Endothelial cell (in vitro differentiated cells): ENCODE measurements around the gene GPR68. TPM values are rescaled to one million over a fixed set of nuclear protein-coding genes. Genes with fewer than 3 reads are reported as not detected.
"Not testable (repeated sequence)": the region's sequence is repeated elsewhere in the genome, so short reads cannot be mapped to it uniquely, and the experiment has no call there.

Source experiments
- DNase-seq: peaks from one replicate; pipeline ENCODE4 v3.0.0; 2021; ENCODE audit warnings: low spot score
- H3K27ac Mint-ChIP-seq: one replicate; pipeline ENCODE4 v1.8.0; 2021; ENCODE audit warnings: mixed read lengths, inconsistent platforms; ENCODE audit not compliant: unreplicated experiment
- H3K27me3 Mint-ChIP-seq: one replicate; pipeline ENCODE4 v1.8.0; 2021; ENCODE audit warnings: mild to moderate bottlenecking, moderate library complexity, mixed read lengths, inconsistent platforms; ENCODE audit not compliant: unreplicated experiment
- H3K36me3 Mint-ChIP-seq: one replicate; pipeline ENCODE4 v1.8.0; 2021; ENCODE audit warnings: mild to moderate bottlenecking, low read depth, mixed read lengths, inconsistent platforms; ENCODE audit not compliant: unreplicated experiment
- H3K4me1 Mint-ChIP-seq: one replicate; pipeline ENCODE4 v1.8.0; 2021; ENCODE audit warnings: mild to moderate bottlenecking, mixed read lengths, inconsistent platforms; ENCODE audit not compliant: unreplicated experiment
- H3K4me3 Mint-ChIP-seq: one replicate; pipeline ENCODE4 v1.8.0; 2021; ENCODE audit warnings: mild to moderate bottlenecking, mixed read lengths, inconsistent platforms; ENCODE audit not compliant: unreplicated experiment
- H3K9me3 Mint-ChIP-seq: one replicate; pipeline ENCODE4 v1.8.0; 2021; ENCODE audit warnings: mixed read lengths, inconsistent platforms; ENCODE audit not compliant: unreplicated experiment
- CTCF ChIP-seq: fragments of 200-600 bp; sonication (generic); IDR thresholded peaks from one replicate; pipeline ENCODE4 v1.5.0; 2021; ENCODE audit warnings: antibody characterized with exemption; ENCODE audit not compliant: unreplicated experiment
- total RNA-seq: library from RNA; stranded (reverse); fragmentation: NEBNext Ultra II Directional; extraction: Animal tissue kit (Norgen Biotek cat#: 25700); gene quantifications from one replicate; pipeline ENCODE4 v1.2.1, GENCODE V29; 2021; ENCODE audit not compliant: unreplicated experiment

GPR68 gene
- total RNA-seq, 1 donor from 2014 or later: 5.4 TPM

GRCh38 chr14:91250912-91251311 lies 6.4 kb upstream of the GPR68 start:
- H3K27me3 Mint-ChIP-seq: peaks cover 5% of the 10 kb centered on the region
- H3K9me3 Mint-ChIP-seq: no peaks in the 10 kb centered on the region
- DNase-seq: no peak
- TF ChIP-seq CTCF: no peak
- H3K27ac Mint-ChIP-seq: no peak overlapping the region
- peaks cover 34% of the 10 kb centered on the region for H3K4me1 Mint-ChIP-seq
- H3K36me3 Mint-ChIP-seq: peaks cover 4% of the 10 kb centered on the region
- H3K4me3 Mint-ChIP-seq: no peak overlapping the region

GRCh38 chr14:91249841-91250616 lies 5.5 kb upstream of the GPR68 start:
- no peak for TF ChIP-seq CTCF
- H3K9me3 Mint-ChIP-seq: no peaks in the 10 kb centered on the region
- H3K36me3 Mint-ChIP-seq: peaks cover 4% of the 10 kb centered on the region
- H3K4me1 Mint-ChIP-seq: peaks cover 34% of the 10 kb centered on the region
- DNase-seq: no peak
- peak overlapping the region; percentile 61 for H3K27ac Mint-ChIP-seq
- no peak overlapping the region for H3K4me3 Mint-ChIP-seq
- H3K27me3 Mint-ChIP-seq: peaks cover 3% of the 10 kb centered on the region

GRCh38 chr14:91246051-91246852 lies 1.7 kb upstream of the GPR68 start:
- Mint-ChIP-seq H3K9me3 (no peaks in the 10 kb centered on the region), H3K27ac (no peak overlapping the region), H3K4me3 (no peak overlapping the region), H3K4me1 (peaks cover 56% of the 10 kb centered on the region), H3K36me3 (peaks cover 10% of the 10 kb centered on the region), H3K27me3 (peaks cover 7% of the 10 kb centered on the region)
- DNase-seq: no peak
- TF ChIP-seq CTCF: no peak

- H3K36me3 Mint-ChIP-seq, H3K4me3 Mint-ChIP-seq, H3K27me3 Mint-ChIP-seq, DNase-seq, H3K27ac Mint-ChIP-seq, H3K9me3 Mint-ChIP-seq: not testable (repeated sequence)
- peaks cover 55% of the 10 kb centered on the region for H3K4me1 Mint-ChIP-seq
These were observed 1.1 kb upstream of the GPR68 start for GRCh38 chr14:91245616-91246015.

- no peak overlapping the region for H3K27ac Mint-ChIP-seq
- no peak overlapping the region for H3K4me3 Mint-ChIP-seq
- no peaks in the 10 kb centered on the region for H3K9me3 Mint-ChIP-seq
- H3K27me3 Mint-ChIP-seq: peaks cover 7% of the 10 kb centered on the region
- H3K4me1 Mint-ChIP-seq: peaks cover 52% of the 10 kb centered on the region
- H3K36me3 Mint-ChIP-seq: peaks cover 14% of the 10 kb centered on the region
- TF ChIP-seq CTCF: no peak
- DNase-seq: no peak
These were observed 525 bp upstream of the GPR68 start for GRCh38 chr14:91245029-91245428.
